Activated CD8-positive, alpha-beta memory T cell treated with anti-CD3 and anti-CD28 coated beads, Interleukin-2, amount 50 U/mL, for 24 hours (primary cell): Measurements from ENCODE around the gene ITGAV.
A peak's percentile ranks its signal among the peaks of the same experiment; 100 is the strongest.
"Not testable (repeated sequence)": the region's sequence is repeated elsewhere in the genome, so short reads cannot be mapped to it uniquely, and the experiment has no call there.

Source experiments
- DNase-seq: peaks from one replicate; pipeline ENCODE4 v3.0.0-alpha.2; 2020; ENCODE audit errors: extremely low read depth

The ITGAV gene

GRCh38 chr2:186589612-186590349 lies at the start of gene ITGAV:
TSS of gene ITGAV (plus strand) at chr2:186590056. CDS start at chr2:186590339, 283 bp downstream.
- DNase-seq = peak; percentile 51

DNA sequence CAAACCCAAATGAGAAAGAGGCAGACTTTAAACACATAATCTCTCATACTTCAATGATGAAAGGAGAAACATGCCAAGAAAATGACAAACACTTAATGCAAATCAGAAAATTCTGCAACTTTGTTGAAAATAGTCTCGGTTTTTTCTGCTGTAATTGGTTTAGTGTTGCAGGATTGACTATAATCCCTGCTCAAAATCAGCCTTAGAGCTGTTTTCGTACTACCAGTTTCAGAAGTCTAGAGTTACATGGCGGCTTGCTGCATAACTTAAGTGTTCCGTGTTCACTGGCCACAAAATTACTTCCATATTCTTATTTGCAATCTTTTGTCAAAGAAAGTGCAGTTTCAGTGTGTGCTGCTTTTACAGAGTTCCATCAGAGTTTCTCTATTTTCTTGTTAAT lies 48.9 kb upstream of the ITGAV start:
- DNase-seq = no peak

GRCh38 chr2:186542002-186542401 lies 47.9 kb upstream of the ITGAV start:
- no peak for DNase-seq

GRCh38 chr2:186543561-186544131 lies 46.2 kb upstream of the ITGAV start:
- DNase-seq = no peak

DNA sequence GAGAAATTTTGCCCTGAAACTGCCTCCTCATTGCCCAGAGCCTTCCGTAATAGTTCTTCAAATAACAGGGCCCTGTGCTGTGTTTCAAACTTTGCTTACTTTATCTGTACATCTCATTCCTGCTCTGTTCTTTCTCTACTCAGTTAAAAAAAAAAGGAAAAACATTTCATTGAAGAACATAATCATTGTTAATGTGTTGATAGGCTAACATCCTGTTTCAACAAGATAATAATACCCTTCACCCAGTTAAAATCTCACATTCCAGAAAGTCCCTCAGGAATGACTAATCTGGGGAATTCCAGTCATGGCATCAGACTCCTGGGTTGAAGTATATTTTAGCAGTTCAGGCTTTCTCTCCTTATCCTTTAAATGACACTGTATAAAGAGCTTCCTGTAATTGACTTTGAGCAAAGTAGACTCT lies 45.6 kb upstream of the ITGAV start:
- no peak for DNase-seq

DNA sequence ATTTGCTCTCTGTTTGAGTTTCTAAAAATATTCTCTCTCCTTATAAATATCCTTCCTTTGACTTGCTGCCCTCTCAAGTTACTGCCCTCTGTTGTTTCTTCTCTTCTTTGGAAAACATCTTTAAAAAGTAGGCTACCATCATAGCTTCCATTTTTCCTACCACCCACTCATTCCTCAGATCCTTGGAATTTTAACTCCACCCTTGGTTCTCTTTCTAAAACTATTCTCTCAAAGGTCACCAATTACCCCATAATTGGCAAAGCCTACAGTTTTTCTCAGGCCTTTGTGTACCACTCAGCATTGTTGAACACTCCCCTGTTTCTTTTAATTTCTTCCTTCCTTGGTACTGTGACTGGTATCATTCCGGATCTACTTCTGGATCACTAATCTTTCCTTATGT lies 43.0 kb upstream of the ITGAV start:
- no peak for DNase-seq

GRCh38 chr2:186551323-186552050 lies 38.4 kb upstream of the ITGAV start:
- no peak for DNase-seq

DNA sequence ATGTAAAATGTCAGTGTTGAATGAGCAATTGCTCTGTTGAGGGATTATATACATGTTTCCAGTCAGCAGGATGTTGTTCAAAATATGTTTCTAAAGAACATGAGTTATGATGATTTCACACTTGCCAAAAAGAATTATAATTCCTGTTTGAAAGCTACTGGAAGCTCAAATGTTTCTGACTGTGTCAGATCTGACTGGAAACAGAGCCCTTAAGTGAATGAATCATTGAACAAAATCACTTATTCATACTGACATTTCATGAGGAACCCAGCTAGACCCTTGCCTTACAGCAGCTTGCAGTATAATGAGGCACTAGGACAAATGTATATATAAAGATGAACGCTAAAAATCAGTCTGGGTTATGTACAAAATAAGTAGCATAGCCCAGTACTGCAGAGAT lies 35.4 kb upstream of the ITGAV start:
- DNase-seq = no peak

DNA sequence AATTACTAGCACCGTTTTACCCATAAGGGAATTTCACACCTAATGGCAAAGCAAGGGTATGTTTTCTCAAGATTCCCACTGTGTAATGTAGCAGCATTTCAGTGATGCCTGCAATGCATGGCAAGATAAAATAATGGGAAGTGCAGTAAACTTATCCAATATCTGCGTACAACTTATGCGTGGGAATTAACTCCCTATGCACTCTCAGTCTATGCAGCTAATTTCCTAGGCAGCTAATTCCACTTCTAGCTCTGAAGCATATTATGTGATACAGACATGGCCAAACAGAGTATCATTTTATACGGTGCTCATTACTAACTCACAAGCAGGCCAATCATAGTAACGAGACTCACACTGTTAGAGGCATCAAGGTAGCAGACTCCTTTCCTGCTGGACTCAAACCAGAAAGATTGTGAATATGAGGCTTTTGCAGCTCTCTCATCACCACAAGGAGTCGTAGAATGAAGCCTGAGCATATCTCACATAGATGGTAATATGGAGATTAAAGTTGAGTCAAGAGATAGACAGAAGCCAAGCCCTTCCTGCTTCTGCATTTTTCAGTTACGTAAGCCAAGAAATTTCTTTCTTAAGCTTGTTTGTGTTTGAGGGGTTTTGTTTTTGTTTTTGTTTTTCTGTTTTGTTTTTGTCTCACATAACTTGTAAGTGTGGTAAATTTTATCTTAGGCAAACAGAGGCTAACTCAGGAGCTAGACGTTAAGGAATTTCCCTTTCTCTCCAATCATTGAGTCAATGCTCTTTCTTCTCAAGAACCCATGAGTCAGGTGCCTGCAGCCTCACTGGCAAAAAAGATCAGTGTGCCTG lies 34.8 kb upstream of the ITGAV start:
- no peak for DNase-seq

DNA sequence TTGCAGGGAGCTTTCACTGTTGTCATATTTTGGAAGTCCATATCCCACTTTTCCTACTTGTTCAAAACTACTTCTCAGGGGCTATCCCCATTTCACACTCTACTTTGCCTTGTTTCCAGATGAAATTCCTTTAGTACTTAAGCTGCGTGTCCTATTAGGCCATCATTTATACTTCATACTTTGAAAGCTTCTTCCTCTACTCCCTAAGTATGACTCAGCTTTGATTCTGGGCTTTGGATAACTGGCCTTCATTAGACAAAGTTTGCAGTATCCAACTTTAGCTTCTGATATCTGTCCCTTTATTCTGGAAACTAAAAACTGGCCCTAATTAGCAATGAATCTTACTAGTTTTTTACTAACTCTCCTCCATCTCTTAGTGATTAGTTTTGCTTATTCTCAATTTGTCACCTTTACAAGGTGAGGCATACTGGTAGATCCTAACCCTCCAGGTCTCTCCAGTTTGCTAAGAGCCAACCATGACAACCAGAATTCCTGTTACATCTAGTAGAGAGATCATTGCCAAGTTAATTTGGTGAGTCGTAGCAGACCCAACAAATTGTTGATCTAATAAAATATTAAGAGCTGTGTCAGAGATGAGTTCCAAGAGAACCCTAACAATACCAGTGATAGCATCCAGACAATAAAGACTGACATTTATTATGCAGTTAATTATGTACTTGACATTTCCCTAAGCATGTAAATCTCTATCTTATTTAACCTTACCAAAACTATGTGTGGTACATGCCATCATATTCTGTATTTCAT lies 31.2 kb upstream of the ITGAV start:
- DNase-seq = no peak

DNA sequence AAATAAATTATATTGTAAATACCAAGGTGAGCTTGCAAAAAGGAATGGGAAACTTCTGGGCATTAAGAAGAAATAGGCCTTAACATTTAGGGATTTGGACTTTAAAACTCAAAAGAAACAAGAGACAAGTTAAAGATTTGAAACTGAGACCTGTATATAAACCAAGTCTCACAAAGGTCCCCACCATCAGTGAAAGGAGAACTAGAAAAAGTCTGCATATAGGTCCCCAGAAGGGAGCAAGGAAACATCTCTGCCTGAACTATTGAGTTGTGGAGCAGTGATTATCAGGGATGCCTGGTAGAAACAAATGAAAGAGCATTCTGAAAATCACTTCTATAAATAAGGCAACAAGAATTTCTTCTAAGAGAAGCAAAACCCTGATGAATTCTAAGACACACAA lies 30.5 kb upstream of the ITGAV start:
- no peak for DNase-seq

DNA sequence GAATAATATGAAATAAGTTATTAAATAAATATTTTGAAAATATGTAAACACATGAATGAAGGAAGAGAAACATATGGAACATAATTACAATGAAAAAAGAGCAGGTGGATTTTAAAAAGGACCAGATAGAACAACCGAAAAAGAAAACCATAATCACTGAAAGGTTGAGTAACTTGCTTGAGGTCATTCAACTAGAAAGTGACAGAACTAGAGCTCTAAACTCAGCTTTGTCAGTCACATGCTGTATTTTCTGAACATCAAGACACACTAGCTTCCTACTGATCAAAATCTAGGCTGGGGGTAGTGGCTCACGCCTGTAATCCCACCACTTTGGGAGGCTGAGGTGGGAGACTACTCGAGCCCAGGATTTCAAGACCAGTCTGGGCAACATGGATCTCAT lies 30.0 kb upstream of the ITGAV start:
- DNase-seq = no peak

- no peak for DNase-seq
Measured at GRCh38 chr2:186560254-186560653, 29.6 kb upstream of the ITGAV start.

- DNase-seq = no peak
Measured at GRCh38 chr2:186561467-186562208, 28.2 kb upstream of the ITGAV start.

GRCh38 chr2:186562209-186562578 lies 27.7 kb upstream of the ITGAV start:
- no peak for DNase-seq

DNA sequence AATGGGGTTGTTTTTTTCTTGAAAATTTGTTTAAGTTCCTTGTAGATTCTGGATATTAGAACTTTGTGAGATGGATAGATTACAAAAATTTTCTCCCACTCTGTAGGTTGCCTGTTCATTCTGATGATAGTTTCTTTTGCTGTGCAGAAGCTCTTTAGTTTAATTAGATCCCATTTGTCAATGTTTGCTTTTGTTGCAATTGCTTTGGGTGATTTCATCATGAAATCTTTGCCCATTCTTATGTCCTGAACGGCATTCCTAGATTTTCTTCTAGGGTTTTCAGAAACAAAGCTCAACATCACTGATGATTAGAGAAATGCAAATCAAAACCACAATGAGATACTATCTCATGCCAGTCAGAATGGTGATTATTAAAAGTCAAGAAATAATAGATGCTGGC lies 21.3 kb upstream of the ITGAV start:
- not testable (repeated sequence) for DNase-seq

DNA sequence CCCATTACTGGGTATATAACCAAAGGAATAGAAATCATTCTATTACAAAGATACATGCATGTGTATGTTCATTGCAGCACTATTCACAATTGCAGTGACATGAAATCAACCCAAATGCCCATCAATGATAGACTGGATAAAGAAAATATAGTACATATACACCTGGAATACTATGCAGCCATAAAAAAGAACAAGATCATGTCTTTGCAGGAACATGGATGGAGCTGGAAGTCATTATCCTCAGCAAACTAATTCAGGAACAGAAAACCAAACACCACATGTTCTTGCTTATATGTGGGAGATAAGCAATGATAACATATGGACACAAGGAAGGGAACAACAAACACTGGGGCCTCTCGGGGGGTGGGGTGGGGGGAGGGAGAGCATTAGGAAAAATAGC lies 20.7 kb upstream of the ITGAV start:
- not testable (repeated sequence) for DNase-seq

DNA sequence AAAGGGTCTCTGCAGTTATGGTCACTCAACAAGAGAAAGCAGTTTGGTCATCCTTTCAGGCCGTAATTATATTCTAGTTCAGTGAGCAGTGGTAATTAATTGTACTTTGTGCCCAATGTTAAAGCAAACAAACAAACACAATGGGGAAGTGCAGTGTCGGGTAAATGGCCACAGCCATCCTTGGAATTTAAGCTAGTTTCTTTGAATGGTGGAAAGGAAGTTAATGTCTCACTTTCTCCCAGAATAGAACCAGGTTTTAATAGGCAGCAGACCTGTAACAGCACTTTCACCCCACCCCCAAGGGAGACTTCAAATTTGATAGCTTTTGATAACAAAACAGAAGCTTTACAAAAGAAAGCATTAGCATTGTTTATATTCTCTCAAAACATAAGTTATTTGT lies 20.0 kb upstream of the ITGAV start:
- no peak for DNase-seq

- no peak for DNase-seq
Measured at GRCh38 chr2:186570604-186571003, 19.3 kb upstream of the ITGAV start.

DNA sequence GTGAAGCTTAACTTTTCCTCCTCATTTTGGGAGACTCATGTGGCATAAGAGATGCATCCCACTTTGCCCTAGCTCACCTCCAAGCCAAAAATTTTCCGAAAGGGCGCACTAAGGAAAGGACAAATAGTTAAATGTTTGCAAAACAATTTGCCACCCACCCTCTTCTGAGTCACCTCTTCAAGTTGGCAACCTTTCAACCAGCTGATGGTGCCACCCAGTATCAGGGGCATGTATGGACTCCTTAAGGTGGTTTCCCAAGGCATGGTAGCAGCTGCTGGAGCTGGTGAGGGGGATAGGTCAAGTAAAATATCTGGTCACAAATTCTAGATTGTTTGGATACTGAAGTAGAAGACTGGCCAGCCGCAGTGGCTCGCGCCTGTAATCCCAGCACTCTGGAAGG lies 17.2 kb upstream of the ITGAV start:
- no peak for DNase-seq

DNA sequence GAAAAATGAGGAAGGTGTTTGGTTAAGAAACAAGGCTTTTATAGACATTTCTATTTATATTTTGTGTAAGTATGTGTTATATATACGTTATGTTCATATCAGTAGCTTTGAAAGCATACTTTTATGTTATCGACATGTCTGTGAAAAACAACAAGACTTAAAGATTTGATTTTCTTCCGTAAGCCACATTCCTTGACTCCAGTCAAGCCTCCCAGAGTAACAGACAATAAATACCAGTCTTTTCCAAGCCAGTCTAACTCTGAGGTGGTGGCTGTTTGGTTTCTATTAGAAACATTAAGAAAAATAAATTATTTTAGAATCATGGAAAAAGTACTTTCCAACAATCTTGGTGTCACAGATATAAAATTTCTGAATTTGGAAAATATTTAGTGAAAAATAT lies 16.3 kb upstream of the ITGAV start:
- DNase-seq = no peak
